WTC11 (cell line): ENCODE results near the gene PHF21B.

ENCODE experiments used
- ARID4B ChIP-seq: sonication (generic); formaldehyde crosslinking; IDR thresholded peaks from 2 replicates; pipeline ENCODE4 v1.8.0; 2023; ENCODE audit warnings: missing genetic modification reagents, mild to moderate bottlenecking, borderline replicate concordance
- CTCF ChIP-seq: fragments of 200-600 bp; IDR thresholded peaks from 2 replicates; pipeline ENCODE4 v1.8.0; 2022; ENCODE audit warnings: antibody characterized with exemption
- MYBL2 ChIP-seq: sonication (generic); formaldehyde crosslinking; IDR thresholded peaks from 2 replicates; pipeline ENCODE4 v1.8.1; 2023; ENCODE audit warnings: mild to moderate bottlenecking, moderate library complexity, missing genetic modification reagents
- ZNF138 ChIP-seq: sonication (generic); formaldehyde crosslinking; conservative IDR thresholded peaks from 2 replicates; pipeline ENCODE4 v1.8.1; 2022; ENCODE audit warnings: mild to moderate bottlenecking, moderate library complexity, missing genetic modification reagents
- TF ChIP-seq, protein P1 (sequence below): sonication (generic); formaldehyde crosslinking; IDR thresholded peaks from 2 replicates; pipeline ENCODE4 v1.8.1; 2023; ENCODE audit warnings: mild to moderate bottlenecking, missing genetic modification reagents, moderate library complexity

DNA sequence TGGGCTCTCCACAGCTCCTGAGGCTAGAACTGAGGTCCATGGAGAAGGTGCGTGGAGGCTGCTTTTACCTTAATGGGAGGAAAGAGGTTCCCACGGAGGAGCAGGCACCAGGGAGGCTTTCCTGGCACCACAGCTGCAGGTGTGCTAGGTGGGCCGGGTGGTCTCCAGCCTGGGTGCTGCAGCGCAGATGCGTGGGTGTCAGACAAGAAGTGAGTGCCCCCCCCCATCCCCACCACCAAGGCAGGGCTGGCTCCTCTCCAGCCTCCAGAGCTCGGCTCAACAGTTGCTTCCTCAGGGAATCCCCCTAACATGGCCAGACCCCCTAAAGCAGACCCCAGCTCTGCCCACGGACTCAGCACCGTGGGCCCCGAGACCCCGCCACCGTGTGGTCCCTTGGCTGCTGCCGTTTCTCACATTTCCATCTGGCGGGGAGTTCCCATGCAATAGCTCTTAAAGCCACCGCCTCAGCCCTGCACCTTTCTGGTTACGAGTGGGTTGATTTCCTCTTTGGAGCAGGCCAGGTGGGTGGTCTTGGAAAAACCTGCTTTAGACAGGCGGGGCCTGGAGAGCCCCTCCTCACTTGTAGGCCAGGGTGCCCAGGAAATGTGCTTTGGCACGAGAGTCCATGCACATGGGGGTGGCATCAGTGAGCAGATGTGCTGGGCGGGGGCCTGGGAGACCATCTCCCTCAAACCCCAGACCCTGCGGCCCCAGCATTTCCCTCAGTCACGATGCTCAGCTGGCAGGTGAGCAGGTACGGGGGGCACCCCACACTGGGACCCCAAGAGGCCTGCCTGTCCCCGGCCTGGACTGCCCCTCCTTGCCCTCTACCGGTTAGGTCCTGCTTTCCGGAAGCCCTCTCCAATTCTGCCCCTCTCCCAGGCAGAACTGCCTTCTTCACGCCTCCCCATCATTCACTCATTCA is 163.7 kb downstream of the PHF21B start:
- TF ChIP-seq CTCF = no peak
- TF ChIP-seq ARID4B (CRISPR knock-in tag) = no peak
- TF ChIP-seq ZNF138 (CRISPR knock-in tag) = no peak
- TF ChIP-seq MYBL2 = no peak
- TF ChIP-seq, protein P1, sequence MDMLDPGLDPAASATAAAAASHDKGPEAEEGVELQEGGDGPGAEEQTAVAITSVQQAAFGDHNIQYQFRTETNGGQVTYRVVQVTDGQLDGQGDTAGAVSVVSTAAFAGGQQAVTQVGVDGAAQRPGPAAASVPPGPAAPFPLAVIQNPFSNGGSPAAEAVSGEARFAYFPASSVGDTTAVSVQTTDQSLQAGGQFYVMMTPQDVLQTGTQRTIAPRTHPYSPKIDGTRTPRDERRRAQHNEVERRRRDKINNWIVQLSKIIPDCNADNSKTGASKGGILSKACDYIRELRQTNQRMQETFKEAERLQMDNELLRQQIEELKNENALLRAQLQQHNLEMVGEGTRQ (CRISPR knock-in tag) = no peak
